ENCODE measurements around the gene ERAL1. TPM values are rescaled to one million over a fixed set of nuclear protein-coding genes. Genes with fewer than 3 reads are reported as not detected.

Gene ERAL1
- total and polyA plus RNA-seq, 2 of the 13 experiments (the other 11 are each of a cell fraction or from before 2014, with no cell fraction given) = 46.9 to 72.2 TPM

GRCh38 chr17:28854457-28855335, at the start of gene ERAL1 (continued):
- TF ChIP-seq, protein P1, sequence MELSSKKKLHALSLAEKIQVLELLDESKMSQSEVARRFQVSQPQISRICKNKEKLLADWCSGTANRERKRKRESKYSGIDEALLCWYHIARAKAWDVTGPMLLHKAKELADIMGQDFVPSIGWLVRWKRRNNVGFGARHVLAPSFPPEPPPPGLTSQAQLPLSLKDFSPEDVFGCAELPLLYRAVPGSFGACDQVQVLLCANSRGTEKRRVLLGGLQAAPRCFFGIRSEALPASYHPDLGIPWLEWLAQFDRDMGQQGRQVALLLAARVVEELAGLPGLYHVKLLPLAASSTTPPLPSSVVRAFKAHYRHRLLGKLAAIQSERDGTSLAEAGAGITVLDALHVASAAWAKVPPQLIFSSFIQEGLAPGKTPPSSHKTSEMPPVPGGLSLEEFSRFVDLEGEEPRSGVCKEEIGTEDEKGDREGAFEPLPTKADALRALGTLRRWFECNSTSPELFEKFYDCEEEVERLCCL (CRISPR knock-in tag; IDR thresholded peaks at IDR 0.05; ENCODE audit: borderline replicate concordance) = 0 out of 2 replicates have a peak, but pooled peaks have one; percentile 39
- peak; percentile 58; the same call in 1 of the 2 replicates for TF ChIP-seq MIER3 (CRISPR knock-in tag; IDR thresholded peaks at IDR 0.05; ENCODE audit: borderline replicate concordance)
- no peak for TF ChIP-seq ZNF75D (CRISPR knock-in tag; IDR thresholded peaks at IDR 0.05; ENCODE audit: borderline replicate concordance)
- no peak for TF ChIP-seq IKZF1 (IDR thresholded peaks at IDR 0.05)
- no peak for TF ChIP-seq TCF7L2 (IDR thresholded peaks at IDR 0.05; ENCODE audit: low read depth, low read length)
- peak; percentile 23; the same call in 1 of the 2 replicates for TF ChIP-seq ZNF616 (CRISPR knock-in tag; IDR thresholded peaks at IDR 0.05; ENCODE audit: low read depth)
- no peak; the same call in 1 of the 2 replicates for TF ChIP-seq SP2 (CRISPR knock-in tag; IDR thresholded peaks at IDR 0.05)
- no peak for TF ChIP-seq MED8 (CRISPR knock-in tag; IDR thresholded peaks at IDR 0.05; ENCODE audit: insufficient replicate concordance)
- TF ChIP-seq DMAP1 (CRISPR knock-in tag; IDR thresholded peaks at IDR 0.05) = peak; percentile 87
- no peak for TF ChIP-seq ONECUT2 (CRISPR knock-in tag; IDR thresholded peaks at IDR 0.05)
- no peak; the same call in 1 of the 2 replicates for TF ChIP-seq HDAC2 (CRISPR knock-in tag; IDR thresholded peaks at IDR 0.05)
- TF ChIP-seq MAF1 (CRISPR knock-in tag; IDR thresholded peaks at IDR 0.05; ENCODE audit: borderline replicate concordance) = no peak; the same call in 1 of the 2 replicates
- TF ChIP-seq ZBTB49 (CRISPR knock-in tag; IDR thresholded peaks at IDR 0.05; ENCODE audit: borderline replicate concordance) = no peak
- peak; percentile 93 for TF ChIP-seq ARID4A (CRISPR knock-in tag; IDR thresholded peaks at IDR 0.05; ENCODE audit: borderline replicate concordance)
- peak; percentile 72; the same call in 1 of the 2 replicates for TF ChIP-seq MIXL1 (CRISPR knock-in tag; IDR thresholded peaks at IDR 0.05)
- TF ChIP-seq, protein P2, sequence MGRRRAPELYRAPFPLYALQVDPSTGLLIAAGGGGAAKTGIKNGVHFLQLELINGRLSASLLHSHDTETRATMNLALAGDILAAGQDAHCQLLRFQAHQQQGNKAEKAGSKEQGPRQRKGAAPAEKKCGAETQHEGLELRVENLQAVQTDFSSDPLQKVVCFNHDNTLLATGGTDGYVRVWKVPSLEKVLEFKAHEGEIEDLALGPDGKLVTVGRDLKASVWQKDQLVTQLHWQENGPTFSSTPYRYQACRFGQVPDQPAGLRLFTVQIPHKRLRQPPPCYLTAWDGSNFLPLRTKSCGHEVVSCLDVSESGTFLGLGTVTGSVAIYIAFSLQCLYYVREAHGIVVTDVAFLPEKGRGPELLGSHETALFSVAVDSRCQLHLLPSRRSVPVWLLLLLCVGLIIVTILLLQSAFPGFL (CRISPR knock-in tag; IDR thresholded peaks at IDR 0.05) = peak; percentile 70; the same call in 1 of the 2 replicates

Measured in HepG2 (cell line).